ENCODE measurements around the gene DDR1.

DDR1 gene

DNA sequence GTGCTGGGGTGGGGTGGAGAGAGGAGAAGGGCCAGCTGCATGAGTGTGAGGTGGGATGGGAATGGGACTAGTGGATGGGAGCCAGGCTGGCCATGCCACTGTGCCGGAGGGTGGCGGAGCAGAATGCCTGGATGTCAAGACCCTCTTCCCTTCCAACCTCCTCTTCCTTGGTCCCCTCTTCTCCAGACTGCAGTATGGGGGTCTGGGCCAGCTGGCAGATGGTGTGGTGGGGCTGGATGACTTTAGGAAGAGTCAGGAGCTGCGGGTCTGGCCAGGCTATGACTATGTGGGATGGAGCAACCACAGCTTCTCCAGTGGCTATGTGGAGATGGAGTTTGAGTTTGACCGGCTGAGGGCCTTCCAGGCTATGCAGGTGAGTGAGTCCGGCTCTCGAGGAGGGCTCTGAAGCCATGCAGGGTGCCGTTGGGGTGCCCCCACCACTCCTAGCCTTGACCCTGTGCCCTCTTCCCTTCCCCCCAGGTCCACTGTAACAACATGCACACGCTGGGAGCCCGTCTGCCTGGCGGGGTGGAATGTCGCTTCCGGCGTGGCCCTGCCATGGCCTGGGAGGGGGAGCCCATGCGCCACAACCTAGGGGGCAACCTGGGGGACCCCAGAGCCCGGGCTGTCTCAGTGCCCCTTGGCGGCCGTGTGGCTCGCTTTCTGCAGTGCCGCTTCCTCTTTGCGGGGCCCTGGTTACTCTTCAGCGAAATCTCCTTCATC, 7.7 kb downstream of the DDR1 start:
- TF ChIP-seq, protein P1, sequence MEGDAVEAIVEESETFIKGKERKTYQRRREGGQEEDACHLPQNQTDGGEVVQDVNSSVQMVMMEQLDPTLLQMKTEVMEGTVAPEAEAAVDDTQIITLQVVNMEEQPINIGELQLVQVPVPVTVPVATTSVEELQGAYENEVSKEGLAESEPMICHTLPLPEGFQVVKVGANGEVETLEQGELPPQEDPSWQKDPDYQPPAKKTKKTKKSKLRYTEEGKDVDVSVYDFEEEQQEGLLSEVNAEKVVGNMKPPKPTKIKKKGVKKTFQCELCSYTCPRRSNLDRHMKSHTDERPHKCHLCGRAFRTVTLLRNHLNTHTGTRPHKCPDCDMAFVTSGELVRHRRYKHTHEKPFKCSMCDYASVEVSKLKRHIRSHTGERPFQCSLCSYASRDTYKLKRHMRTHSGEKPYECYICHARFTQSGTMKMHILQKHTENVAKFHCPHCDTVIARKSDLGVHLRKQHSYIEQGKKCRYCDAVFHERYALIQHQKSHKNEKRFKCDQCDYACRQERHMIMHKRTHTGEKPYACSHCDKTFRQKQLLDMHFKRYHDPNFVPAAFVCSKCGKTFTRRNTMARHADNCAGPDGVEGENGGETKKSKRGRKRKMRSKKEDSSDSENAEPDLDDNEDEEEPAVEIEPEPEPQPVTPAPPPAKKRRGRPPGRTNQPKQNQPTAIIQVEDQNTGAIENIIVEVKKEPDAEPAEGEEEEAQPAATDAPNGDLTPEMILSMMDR (IDR thresholded peaks at IDR 0.05): no peak

DNA sequence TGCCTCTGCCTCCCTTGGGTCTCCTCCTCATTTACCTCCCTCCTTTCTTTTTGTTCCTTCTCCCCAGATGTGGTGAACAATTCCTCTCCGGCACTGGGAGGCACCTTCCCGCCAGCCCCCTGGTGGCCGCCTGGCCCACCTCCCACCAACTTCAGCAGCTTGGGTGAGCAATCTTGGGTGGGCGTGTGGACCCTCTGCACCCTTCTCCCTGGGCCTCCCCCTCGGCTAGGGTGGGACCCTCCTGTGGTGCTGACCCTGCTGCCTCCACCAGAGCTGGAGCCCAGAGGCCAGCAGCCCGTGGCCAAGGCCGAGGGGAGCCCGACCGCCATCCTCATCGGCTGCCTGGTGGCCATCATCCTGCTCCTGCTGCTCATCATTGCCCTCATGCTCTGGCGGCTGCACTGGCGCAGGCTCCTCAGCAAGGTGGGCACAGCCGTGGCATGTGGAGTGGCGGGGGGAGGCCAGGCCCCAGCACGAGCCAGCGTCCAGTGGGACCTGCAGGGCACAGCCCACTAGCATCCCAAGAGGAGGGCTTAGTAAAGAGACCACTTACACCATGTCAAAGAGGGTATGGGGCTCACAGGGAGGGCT, 8.8 kb downstream of the DDR1 start:
- TF ChIP-seq, protein P1 (IDR thresholded peaks at IDR 0.05): no peak

DNA sequence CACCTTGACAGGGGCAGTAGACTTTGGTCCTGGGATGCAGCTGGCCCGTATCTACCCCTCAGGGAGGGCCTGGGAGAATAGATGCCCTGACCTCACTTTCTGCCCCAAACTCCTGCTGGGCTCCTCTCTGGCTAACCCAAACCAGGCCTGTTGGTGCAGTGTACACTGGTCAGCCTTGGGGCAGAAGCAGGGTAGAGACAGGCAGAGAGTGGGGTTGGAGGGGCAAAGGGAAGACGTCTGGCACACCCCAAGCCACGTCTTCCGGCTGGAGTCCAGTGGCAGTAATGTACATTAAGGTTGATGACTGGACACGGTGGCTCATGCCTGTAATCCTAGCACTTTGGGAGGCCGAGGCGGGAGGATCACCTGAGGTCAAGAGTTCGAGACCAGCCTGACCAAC, 9.3 kb downstream of the DDR1 start:
- TF ChIP-seq, protein P1 (IDR thresholded peaks at IDR 0.05): no peak

DNA sequence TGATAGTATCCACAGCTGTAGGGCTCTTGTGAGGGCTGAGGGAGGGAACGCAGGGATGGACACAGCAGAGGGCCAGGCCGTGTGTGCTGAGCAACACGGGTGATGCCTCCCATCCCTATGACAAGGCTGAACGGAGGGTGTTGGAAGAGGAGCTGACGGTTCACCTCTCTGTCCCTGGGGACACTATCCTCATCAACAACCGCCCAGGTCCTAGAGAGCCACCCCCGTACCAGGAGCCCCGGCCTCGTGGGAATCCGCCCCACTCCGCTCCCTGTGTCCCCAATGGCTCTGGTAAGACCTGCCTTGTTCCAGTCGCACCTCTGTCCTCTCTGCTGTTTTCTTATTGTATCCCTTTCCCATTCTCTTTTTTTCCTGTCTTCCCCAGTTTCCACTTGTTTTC, 10.1 kb downstream of the DDR1 start:
- TF ChIP-seq, protein P1 (IDR thresholded peaks at IDR 0.05): no peak

DNA sequence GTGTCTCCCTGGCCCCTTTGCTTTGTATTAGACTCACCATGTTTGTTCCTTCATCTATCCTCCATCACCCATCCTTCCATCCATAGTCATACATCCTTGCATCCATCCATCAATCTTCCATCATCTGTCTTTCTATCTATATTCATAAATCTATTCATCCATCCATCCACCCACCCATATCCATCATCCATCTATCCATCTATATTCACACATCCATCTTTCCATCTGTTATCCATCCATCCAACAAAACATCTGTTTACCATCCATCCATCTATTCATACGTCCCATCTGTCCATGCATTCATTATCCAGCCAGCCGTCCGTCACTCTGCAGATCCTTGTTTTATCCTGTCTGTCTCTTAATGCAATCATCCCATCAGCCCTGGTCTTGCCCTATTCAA, 10.6 kb downstream of the DDR1 start:
- TF ChIP-seq, protein P1 (IDR thresholded peaks at IDR 0.05): no peak

DNA sequence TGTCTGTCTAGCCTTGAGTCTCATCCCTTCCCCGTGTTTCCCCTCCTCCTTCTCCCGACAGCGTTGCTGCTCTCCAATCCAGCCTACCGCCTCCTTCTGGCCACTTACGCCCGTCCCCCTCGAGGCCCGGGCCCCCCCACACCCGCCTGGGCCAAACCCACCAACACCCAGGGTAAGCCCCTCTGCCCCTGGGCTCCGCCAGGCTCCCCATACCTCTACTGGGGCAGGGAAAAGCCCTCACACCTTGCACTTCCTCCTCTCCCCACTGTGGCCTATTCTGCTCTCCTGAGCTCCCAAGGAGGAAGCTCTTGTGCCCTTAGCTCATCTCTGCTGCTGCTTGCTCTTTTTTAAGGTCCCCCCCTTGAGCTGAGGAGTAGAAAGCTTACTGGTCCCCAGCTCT, 11.0 kb downstream of the DDR1 start:
- TF ChIP-seq, protein P1 (IDR thresholded peaks at IDR 0.05): no peak

DNA sequence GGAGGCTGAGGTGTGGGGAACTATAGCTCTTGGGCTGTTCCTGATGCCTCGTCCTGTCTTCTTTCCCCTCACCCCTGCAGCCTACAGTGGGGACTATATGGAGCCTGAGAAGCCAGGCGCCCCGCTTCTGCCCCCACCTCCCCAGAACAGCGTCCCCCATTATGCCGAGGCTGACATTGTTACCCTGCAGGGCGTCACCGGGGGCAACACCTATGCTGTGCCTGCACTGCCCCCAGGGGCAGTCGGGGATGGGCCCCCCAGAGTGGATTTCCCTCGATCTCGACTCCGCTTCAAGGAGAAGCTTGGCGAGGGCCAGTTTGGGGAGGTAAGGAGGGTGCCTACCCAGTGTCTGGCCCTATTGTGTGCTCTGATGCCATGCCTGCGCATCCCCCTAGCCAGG, 12.2 kb downstream of the DDR1 start:
- TF ChIP-seq, protein P1 (IDR thresholded peaks at IDR 0.05): no peak
